Stimulated activated CD4-positive, alpha-beta T cell treated with anti-CD3 and anti-CD28 coated beads, TNF-alpha, amount 100 ng/mL, for 4 hours (primary cell): Measurements from ENCODE around the gene PSMA7.

Experiments used
- DNase-seq, 3 experiments: peaks; one replicate each; pipeline ENCODE4 v3.0.0-alpha.2; 2020; ENCODE audit warnings: low read depth in 3 of 3

The PSMA7 gene

GRCh38 chr20:62088258-62089127 is 54.7 kb downstream of the PSMA7 start:
- DNase-seq = no peak

GRCh38 chr20:62087632-62088031 is 55.6 kb downstream of the PSMA7 start:
- DNase-seq = no peak

GRCh38 chr20:62087227-62087626 is 56.0 kb downstream of the PSMA7 start:
- no peak for DNase-seq
